ENCODE results near the gene HEPN1.

Gene HEPN1

DNA sequence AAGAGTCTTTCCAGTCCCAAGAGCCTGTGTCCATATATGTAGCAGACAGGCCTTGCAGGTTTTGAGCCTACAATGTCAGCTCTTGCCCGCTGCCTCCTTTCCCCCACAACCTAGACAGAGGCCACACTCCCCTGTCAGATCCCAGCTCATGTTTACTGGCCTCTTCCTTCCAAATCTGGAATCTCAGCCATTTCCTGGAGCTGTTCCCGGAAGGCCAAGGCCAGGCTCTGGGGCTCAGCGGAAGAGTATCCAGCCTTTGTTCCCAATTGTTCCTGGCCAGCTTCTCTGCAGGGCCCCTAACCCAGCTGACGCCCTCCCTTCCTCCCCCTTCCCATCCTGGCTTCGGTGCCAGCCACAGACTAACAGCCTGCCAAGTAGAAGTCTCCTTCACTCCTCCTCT is 20.3 kb upstream of the HEPN1 start:
- no peak for FAIRE-seq
- no peak for DNase-seq (ENCODE audit: insufficient read length, low spot score)

DNA sequence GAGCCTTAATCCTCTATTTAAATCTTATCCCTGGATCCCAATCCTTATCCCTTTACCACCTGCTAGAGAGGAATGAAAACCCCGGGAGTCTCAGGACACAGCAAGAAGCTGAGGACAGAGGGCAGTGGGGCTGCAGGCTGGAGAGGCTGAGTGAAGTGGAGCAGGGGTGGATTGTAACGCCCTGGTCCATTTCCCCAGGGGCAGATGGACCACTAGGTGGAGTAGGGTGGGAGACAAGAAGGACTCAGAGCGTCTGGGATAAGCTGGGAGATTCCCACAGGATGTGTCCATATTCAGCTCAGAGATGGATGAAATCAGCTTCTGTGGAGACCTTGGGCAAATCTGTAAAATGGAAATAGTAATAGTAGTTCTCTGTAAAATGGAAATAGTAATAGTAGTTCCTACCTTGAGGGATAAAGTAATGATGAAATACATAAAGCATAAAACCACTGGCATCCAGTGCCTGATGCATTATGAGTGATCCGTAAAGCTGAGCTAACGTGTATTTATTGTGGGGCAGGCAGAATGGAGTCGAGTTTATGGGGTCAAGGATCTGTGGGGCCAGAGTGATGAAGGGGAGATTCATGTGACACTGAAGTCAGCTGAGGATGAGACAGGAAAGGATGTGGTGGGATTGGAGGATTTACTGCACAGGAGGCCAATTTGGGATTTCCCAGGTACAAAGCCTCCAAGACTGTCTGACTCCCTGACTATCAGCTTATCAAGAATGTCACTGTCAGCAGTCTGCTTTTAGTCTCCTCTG is 19.5 kb upstream of the HEPN1 start:
- no peak for DNase-seq (ENCODE audit: insufficient read length, low spot score)
- FAIRE-seq = no peak

DNA sequence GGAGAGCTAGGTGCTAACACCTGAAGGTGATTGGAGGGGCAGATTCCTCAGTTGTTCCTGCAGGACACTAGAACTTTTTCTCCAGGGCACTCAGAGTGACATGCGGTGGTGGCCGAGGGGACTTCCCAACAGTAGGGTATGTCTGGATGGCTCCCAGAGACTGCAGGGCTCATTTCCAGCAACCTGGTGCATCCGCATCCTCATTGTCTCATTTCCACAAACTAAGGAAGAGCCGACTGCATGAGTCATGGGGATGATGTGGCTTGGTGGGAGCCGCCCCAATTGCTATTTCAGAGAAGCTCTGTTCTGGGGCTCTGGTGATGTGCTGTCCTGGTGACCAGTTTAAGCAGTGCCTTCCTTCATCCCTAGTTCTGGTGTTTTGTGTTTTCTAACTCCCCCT is 18.6 kb upstream of the HEPN1 start:
- DNase-seq (ENCODE audit: insufficient read length, low spot score) (no peak), FAIRE-seq (no peak)

DNA sequence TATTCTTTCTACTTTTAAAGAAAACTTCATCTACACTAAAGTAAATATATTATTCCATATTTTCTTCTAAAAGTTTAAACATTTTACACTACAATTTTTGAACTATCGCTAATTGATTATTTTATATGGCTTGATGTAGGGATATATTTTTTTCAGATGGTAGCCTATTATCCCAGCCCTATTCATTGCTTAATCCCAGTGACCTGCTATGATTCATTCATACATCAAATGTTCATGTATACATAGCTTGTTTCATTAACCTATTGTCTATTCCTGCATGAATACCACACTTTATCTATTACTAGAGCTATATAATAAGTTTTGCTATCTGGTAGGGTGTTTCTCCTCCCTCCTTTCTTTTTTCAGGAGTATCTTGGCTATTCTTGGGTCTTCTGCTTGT is 16.4 kb upstream of the HEPN1 start:
- FAIRE-seq = no peak
- no peak for DNase-seq (ENCODE audit: insufficient read length, low spot score)

DNA sequence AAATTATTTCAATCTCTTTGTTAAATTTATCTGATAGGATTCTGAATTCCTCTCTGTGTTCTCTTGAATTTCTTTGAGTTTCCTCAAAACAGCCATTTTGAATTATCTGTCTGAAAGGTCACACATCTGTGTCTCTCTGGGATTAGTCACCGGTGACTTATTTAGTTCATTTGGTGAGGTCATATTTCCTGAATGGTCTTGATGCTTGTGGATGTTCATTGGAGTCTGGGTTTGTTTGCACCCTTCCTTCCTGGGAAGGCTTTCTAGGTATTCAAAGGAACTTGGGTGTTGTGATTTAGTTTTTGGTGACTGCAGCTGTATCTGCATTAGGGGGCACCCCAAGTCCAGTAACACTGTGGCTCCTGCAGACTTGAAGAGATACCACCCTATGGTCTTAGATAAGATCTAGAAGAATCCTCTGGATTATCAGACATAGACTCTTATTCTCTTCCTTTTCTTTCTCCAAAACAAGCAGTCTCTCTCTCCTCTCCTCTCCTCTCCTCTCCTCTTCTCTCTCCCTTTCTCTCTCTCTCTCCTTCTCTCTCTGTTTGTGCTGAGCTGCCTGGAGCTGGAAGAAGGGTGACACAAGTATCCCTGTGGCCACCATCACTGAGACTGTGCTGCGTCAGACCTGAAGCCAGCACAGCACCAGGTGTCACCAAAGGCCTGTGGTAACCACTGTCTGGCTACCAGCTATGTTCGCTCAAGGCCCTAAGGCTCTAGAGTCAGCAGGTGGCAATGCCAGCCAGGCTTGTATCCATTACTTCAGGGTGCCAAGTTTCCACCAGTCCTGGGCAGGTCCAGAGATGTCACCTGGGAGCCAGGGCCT is 3.3 kb upstream of the HEPN1 start:
- FAIRE-seq = no peak
- no peak for DNase-seq (ENCODE audit: insufficient read length, low spot score)

DNA sequence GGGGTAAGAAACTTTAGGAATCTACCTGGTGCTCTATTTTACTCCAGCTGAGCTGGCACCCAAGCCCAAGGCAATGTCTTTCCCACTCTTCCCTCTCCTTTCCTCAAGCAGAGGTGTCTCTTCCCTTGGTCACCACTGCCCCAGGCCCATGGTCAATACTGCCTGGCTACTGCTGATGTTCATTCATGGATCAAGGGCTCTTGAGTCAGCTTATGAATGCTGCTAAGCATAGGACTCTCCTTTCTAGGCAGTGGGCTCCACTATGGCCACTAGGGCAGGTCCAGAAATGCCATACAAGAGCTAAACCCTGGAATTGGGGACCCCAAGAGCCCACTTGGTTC is 2.7 kb upstream of the HEPN1 start:
- DNase-seq (ENCODE audit: insufficient read length, low spot score) (no peak), FAIRE-seq (no peak)

DNA sequence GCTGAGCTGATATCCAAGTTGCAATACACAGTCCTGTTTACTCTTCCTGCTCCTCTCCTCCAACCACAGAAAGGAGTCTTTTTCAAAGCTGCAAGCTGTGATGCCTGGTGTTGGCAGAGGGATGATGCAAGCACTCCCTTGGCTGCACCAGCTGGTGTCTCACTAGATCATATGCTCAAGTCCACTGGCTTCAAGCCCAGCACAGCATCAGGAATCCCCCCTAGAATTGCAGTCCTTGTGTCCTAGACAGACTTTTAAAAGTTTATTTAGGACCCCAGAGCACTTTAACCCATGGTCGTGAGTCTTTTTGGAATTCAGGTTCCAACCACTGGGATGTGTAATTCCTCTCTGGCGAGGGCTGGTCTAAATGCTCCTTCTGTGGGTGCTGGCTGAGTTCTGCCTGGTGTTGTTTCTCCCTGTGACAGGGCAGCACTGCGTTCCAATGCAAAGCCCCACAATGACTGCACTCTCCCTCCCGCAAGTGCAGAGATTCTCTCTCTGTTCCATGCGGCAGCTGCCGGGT is 1.9 kb upstream of the HEPN1 start:
- FAIRE-seq = no peak

DNA sequence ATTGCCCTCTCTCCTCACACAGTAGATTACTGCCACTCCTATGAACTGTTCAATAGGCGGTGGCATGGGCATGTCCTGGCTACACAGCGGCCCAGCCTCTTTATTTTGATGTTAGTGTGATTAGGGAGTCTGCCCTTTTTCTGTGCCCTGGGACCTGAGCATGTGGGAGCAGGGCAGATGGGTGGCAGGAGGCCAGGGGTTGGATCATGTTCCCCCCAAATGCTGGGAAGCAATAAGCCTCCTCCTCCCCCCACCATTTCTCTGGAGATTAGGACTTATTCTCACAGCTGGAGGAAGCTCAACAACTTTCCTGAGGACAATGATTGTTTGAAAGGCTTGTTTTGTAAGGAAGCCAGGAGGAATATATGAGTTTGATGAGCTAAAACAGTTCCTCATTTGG is 848 bp downstream of the HEPN1 start:
- FAIRE-seq = no peak
- DNase-seq (ENCODE audit: insufficient read length, low spot score) = no peak

More for the DNA sequence above, 1.9 kb upstream of the HEPN1 start:
- DNase-seq (ENCODE audit: insufficient read length, low spot score) = no peak

DNA sequence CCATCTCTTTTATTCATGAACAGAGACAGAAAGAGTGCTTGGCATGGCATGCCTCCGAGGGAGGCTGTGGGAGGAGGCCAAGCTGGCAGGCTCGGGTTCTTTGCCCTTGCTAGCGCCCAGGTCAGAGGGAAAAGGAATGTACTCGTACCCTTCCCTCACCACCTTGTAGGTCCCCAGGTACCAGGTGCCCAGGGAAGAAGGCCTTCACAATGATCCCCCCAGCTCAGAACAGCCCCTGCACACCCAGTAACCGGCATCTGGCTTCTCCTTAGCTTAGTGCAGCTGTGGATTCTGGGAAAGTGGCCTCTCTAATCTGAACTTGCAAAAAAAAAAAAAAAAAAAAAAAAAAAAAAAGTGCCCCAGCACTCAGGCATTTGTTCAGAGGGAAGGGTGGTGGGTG is 1.3 kb downstream of the HEPN1 start:
- FAIRE-seq (no peak), DNase-seq (ENCODE audit: insufficient read length, low spot score) (no peak)

DNA sequence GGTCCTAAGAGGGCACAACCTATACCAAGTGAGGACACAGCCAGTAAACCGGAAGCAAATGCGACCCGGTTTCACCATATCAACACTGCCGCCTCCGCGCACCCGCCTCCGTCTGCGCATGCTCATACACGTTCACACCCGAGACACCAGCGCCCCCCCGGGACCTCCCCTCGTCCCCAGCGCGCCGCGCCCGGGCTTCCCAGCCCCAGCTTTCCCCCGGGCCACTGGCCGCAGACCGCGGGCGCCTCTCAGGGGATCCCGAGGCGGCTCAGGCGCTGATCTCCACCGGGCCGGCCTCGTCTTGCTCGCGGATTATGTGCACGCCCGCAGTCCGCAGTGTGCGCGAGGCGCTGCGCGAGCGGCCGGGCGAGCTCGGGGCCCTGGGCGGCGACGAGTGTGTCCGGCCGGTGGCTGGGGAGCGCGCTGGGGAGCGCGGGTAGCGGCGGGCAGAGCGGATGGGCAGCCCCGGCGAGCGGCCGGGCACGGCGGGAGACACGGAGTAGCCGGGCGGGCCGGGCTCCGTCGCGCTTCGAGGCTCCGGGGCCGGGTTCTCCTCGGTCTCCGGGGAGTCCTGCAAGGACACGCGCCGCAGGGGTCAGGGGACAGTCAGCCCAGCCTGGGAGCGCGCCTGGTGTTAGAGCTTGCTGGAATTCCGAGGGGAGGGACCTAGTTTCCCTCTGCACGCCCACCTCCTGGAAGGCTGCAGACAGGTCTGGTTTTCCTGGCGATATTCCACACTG is 2.0 kb downstream of the HEPN1 start:
- DNase-seq (ENCODE audit: insufficient read length, low spot score) (peak; percentile 40), FAIRE-seq (no peak)

DNA sequence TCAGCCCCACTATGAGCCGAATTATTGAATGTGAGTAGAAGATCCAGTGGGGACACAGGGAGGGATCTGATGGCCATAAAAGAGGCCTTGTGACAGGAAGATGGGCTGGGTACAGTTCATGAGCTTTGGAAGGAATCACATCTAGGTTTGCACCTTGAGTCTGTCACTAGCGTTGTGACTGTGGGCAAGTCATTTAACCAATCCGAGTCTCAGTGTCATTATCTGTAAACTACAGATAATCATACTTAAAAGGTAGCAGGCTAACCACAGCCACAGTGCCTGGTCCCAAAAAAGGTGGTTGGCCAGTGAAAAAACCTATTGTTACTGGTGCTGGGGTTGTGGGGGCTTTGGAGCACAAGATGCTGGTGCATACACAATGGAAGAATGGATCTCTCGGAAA is 3.8 kb downstream of the HEPN1 start:
- FAIRE-seq (no peak), DNase-seq (ENCODE audit: insufficient read length, low spot score) (no peak)

DNA sequence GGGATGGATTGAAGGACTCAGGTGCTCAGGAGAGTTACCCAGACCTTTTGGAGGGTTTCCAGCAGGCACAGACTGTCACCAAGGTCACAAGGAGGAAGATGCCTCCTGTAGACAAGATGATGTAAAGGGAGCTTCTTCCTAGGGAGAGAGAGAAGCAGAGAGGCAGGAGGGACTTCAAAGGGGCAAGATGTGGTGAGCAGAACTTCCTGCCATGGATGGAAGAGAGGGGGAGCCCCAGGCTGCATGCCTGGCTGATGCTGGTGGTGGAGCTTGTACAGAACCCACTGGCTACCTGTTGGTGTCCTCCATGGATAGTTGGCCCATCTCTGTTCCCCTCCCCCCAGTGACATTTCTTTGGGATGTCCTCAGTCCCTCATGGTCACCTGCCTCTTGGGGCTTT is 4.2 kb downstream of the HEPN1 start:
- no peak for FAIRE-seq
- DNase-seq (ENCODE audit: insufficient read length, low spot score) = no peak

DNA sequence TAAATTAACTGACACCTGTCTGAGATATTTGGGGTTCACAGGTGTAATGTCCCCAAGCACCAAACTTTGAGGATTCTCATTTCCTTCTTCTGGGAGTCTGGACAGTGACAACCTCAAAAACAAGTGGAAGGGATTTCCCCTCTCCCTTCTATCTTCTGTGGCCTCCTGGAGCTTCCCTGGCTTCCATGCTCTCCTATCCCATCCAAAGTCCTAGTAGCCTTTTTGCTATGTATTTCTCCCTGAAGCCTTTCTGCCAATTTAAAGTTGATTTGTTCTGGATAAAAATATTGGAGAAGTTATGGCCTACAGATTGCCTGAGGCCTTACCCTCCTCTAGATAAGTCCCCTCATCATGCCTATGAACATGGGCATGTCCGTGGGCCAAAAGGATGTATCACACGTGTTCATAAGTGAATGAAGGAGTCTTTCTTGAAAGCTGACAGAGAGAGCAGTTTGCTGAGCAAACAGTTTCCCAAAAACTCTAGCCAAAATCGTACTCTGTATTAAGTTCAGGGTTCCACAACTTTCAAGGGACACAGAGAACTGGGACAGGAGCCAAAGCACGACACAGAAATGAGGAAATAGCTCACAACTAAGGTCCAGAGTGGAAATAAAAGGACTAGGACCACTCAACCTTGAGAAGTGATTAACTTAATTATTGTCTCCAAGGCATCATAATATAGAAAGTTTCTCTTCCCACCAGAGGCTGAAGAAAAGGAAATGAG is 10.1 kb downstream of the HEPN1 start:
- FAIRE-seq (no peak), DNase-seq (ENCODE audit: insufficient read length, low spot score) (no peak)

DNA sequence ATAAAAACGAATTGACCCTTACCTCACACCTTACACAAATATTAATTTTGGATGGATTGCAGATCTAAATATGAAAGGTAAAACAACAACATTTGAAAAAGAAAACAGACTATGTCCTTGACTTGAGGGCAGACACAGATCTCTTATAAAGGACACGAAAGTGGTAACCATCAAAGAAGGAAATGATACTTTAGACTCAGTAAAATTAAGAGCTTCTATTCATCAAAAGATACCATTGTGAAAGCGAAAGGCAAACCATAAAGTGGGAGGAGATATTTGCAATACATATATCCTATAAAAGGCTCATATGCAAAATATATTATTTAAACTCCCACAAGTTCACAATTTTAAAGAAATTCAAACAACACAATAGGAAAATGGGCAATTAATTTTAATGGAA is 11.7 kb downstream of the HEPN1 start:
- DNase-seq (ENCODE audit: insufficient read length, low spot score) (no peak), FAIRE-seq (no peak)

DNA sequence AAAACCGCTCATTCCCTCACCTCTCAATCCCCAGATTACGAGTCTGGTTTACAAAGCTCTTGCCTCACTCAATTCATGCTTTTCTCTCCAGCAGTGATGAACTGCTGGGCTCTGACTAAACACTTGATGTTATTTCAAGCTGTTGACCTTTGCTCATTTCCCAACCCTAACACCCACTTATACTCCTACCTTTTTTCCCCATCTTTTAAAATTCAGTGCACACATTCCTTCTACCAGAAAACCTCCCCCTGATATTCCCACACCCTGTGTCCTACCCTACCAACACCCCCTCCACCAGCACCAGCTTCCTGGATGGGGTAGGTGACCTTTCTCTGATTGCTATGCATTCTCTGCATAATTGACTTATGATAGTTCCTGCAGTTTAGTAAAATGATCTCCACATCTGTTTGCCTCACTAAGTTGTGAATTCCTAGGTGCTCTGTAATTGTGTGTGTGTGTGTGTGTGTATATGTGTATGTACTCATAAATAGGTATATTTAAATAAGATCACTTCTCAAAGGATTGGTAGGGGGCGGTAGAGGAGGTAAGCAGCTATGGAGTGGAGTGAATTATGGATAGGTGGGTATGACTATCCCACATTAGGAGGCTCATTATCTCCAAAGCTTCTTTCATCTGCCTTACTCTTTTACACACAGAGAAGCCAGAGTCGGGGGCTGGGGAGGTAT is 16.0 kb downstream of the HEPN1 start:
- DNase-seq (ENCODE audit: insufficient read length, low spot score) (no peak), FAIRE-seq (no peak)

DNA sequence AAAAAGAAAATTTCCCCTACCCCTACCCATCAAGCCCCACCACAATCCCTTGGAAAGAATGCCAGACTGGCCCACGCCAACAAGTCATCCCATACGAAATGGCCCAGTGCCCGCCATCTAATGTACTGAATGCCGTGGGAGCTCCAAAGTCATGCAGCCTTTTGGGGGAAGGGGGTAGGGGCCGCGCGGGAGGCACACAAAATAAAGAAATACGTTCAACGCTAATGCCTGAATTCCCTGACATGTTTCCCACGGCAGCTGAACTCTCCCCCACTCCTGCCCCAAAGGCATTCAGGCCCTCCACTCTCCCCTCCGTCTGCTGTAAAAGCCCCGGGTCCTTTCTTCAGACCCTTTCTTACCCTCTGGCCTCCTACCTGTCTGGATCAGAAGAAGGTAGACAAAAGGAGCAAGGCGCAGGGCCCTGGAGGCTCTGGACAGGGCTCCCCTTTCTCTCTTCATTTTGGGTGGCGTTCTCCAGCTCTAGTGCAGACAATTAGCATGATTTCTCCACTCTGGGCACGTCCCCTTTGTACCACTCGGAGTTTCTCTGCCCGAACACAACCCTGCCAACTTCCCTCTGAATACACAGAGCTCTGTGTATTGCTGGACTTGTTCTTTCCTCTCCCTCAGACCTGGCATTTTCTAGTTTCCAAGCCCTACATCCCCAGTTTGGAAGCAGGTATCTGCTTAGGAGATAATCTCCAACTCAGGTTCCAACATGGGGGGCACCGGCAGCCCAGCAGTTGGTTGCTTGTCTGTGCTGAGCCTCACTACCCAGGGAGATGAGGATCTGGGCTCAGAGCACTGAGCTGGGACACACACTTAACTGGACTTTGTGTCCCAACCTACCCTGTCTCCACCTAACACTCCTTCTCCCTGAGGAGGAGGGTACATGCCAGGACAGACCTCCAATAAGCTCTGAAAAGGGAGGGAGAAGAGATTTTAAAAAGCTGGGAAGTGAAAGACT is 16.8 kb downstream of the HEPN1 start, which contains the start of gene HEPACAM:
Gene HEPACAM, minus strand, starts transcription at position 500 of the 967 bp plus-strand sequence. Its CDS starts 41 bp downstream, at position 459.
- DNase-seq (ENCODE audit: insufficient read length, low spot score) (no peak), FAIRE-seq (no peak)

DNA sequence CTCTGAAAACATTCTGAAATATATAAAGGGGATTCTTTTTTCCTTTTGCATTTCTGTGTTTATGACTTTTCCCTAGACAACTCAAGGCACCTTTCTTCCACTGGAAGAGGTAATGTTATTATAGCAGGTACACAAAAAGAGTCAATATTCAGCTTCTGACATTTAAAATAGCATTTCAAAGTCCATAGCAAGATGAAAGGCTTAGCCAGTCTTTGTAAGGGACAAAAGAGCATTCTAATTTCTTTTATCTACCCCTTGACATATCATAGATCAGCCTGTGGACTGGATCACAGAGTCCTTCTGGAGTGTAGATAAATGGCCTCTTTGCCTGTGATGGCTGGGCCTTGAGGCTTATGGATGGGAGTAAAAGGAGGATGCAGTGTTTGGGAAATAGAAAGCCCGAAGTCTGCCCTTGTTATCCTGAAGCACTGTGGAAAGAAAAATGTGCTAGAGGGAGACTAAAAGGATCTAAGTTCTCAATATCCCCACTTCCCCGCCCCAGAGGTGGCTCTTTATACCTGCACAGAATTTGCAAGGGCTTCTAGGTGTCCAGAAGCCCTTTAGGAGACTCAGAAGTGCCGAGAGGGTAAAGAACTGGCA is 18.4 kb downstream of the HEPN1 start:
- FAIRE-seq = no peak

DNA sequence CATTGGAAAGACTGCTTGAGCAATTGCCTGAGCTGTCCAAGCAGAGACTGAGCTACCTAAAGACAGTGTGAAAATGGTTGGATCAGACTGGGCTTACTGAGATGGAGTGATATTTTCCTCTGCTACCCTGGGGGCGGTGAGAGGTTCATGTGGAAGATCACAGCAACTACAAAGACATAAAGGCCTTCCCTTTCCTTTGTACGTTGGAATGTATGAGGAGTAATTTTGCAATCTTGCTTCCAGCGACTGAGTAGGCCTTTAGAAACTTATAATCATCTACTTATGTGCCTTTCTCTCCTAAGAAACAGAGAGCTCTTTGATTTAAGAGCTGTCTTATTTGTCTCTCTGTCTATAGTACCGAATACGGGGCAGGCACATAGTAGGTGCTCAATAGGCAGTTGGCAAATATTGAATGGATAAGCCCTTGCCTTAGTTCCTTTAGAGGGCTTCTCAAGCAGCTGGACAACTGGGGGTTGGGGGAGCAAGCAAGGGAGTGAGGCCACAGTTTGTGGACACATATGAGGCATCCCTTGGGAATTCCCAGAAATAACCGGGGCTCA is 19.2 kb downstream of the HEPN1 start:
- FAIRE-seq (no peak), DNase-seq (ENCODE audit: insufficient read length, low spot score) (no peak)

More for the DNA sequence above, 18.4 kb downstream of the HEPN1 start:
- no peak for DNase-seq (ENCODE audit: insufficient read length, low spot score)

Measured in GM19239 (cell line).